ENCODE data around the gene WDR47.

DNA sequence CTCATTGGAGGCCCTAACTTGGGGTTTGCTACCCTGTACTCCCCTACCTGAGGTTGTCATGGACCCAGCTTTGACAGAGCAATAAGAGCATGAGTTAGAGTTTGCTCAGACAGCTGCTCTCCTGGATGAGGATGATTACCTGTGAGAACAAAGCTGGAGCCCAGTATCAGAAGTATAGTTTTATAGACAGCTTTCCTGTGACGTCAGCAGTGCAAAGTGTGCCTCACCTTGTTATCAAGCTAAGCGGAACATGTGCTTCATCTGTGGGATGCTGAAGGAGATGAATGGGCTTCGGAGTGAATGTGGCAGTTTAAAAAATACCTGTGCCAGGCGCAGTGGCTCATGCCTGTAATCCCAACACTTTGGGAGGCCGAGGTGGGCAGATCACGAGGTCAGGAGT lies 5.4 kb upstream of the WDR47 start:
- TF ChIP-seq, protein P1, sequence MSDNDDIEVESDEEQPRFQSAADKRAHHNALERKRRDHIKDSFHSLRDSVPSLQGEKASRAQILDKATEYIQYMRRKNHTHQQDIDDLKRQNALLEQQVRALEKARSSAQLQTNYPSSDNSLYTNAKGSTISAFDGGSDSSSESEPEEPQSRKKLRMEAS (IDR thresholded peaks at IDR 0.05): no peak
- TF ChIP-seq EP300 (IDR thresholded peaks at IDR 0.05; ENCODE audit: borderline replicate concordance) (no peak), ZBTB7A (IDR thresholded peaks at IDR 0.05; ENCODE audit: low read depth) (no peak), TAF1 (IDR thresholded peaks at IDR 0.05; ENCODE audit: low read depth) (no peak), TEAD4 (IDR thresholded peaks at IDR 0.05) (no peak), CEBPB (IDR thresholded peaks at IDR 0.05) (no peak), RAD21 (IDR thresholded peaks at IDR 0.05; ENCODE audit: low read depth) (no peak), YY1 (IDR thresholded peaks at IDR 0.05; ENCODE audit: low read depth) (no peak), FOXM1 (IDR thresholded peaks at IDR 0.05; ENCODE audit: borderline replicate concordance, low read depth) (no peak), TCF12 (IDR thresholded peaks at IDR 0.05; ENCODE audit: low read depth) (no peak)
- TF ChIP-seq, protein P2, sequence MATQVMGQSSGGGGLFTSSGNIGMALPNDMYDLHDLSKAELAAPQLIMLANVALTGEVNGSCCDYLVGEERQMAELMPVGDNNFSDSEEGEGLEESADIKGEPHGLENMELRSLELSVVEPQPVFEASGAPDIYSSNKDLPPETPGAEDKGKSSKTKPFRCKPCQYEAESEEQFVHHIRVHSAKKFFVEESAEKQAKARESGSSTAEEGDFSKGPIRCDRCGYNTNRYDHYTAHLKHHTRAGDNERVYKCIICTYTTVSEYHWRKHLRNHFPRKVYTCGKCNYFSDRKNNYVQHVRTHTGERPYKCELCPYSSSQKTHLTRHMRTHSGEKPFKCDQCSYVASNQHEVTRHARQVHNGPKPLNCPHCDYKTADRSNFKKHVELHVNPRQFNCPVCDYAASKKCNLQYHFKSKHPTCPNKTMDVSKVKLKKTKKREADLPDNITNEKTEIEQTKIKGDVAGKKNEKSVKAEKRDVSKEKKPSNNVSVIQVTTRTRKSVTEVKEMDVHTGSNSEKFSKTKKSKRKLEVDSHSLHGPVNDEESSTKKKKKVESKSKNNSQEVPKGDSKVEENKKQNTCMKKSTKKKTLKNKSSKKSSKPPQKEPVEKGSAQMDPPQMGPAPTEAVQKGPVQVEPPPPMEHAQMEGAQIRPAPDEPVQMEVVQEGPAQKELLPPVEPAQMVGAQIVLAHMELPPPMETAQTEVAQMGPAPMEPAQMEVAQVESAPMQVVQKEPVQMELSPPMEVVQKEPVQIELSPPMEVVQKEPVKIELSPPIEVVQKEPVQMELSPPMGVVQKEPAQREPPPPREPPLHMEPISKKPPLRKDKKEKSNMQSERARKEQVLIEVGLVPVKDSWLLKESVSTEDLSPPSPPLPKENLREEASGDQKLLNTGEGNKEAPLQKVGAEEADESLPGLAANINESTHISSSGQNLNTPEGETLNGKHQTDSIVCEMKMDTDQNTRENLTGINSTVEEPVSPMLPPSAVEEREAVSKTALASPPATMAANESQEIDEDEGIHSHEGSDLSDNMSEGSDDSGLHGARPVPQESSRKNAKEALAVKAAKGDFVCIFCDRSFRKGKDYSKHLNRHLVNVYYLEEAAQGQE (IDR thresholded peaks at IDR 0.05; ENCODE audit: low read depth): no peak
